Stomach (tissue), 9 donors: ENCODE results near the gene TPI1. TPM values are rescaled to one million over a fixed set of nuclear protein-coding genes. Genes with fewer than 3 reads are reported as not detected.
A peak's percentile ranks its signal among the peaks of the same experiment; 100 is the strongest.

Experiments used
- DNase-seq, 2 donors: peaks; one replicate each; pipeline versions ENCODE4 v3.0.0 to v3.0.0-alpha.2; 2013 to 2019
- H3K27ac ChIP-seq, 5 donors: fragments of 200-600 bp in 4 of 5; sonication (generic) in 4 of 5; one replicate each; pipeline ENCODE4 v1.5.1; 2013 to 2019; ENCODE audit warnings: mild to moderate bottlenecking in 1 of 5, moderate library complexity in 1 of 5
- H3K27me3 ChIP-seq, 3 donors: fragments of 200-600 bp; sonication (generic); one replicate each; pipeline ENCODE4 v1.5.1; 2017 to 2019; ENCODE audit warnings: mixed run types in 1 of 3
- H3K36me3 ChIP-seq, 4 donors: fragments of 200-600 bp; sonication (generic); 1 replicate in 3 of 4; 2 replicates in 1 of 4; pipeline ENCODE4 v1.5.1; 2016 to 2019
- H3K4me1 ChIP-seq, 4 donors: fragments of 200-600 bp; sonication (generic); one replicate each; pipeline ENCODE4 v1.5.1; 2016 to 2019
- H3K4me3 ChIP-seq, 4 donors: fragments of 200-600 bp; sonication (generic) in 3 of 4; one replicate each; pipeline ENCODE4 v1.5.1; 2016 to 2019; ENCODE audit warnings: mild to moderate bottlenecking in 1 of 4
- H3K9me3 ChIP-seq, 4 donors: fragments of 200-600 bp; sonication (generic); one replicate each; pipeline ENCODE4 v1.5.1; 2016 to 2019
- CTCF ChIP-seq, 7 experiments: fragments of 450-650 bp in 4 of 7; fragments of 200-600 bp in 3 of 7; sonication (generic) in 3 of 7; IDR thresholded peaks; one replicate each; pipeline ENCODE4 v1.5.1; 2016 to 2019; ENCODE audit warnings: antibody characterized with exemption in 7 of 7, control low read depth in 2 of 7, mild to moderate bottlenecking in 1 of 7
- EP300 ChIP-seq: sonication (generic); formaldehyde crosslinking; IDR thresholded peaks from one replicate; pipeline ENCODE4 v1.6.1; 2017; ENCODE audit warnings: antibody characterized with exemption
- POLR2A ChIP-seq, 4 donors: fragments of 450-650 bp; IDR thresholded peaks; one replicate each; pipeline ENCODE4 v1.6.1; 2016; ENCODE audit warnings: antibody characterized with exemption in 4 of 4, control low read depth in 2 of 4, mild to moderate bottlenecking in 1 of 4, moderate library complexity in 1 of 4
- POLR2AphosphoS5 ChIP-seq, 3 donors: sonication (generic); formaldehyde crosslinking; IDR thresholded peaks; one replicate each; pipeline ENCODE4 v1.6.1; 2016; ENCODE audit warnings: antibody characterized with exemption in 3 of 3
- WGBS, 5 donors: extraction: QIAGEN DNeasy Blood & Tissue Kit in 3 of 5; methylation state at CpG; one replicate each; pipeline versions ENCODE4 v1.1.5 to v1.1.7; 2013 to 2018; 5-methylcytosine and 5-hydroxymethylcytosine counted together
- intact Hi-C: fragments of 100-400 bp; cut with DNase I; formaldehyde crosslinking; loops from one replicate; pipeline ENCODE4 v1.15.1; 2023; ENCODE audit warnings: low total_unique reads
- polyA plus RNA-seq, 3 donors: library from polyadenylated mRNA; stranded (reverse); fragments of 200-250 nt; gene quantifications; one replicate each; pipeline ENCODE4 v1.2.3, GENCODE V29; 2013
- total RNA-seq, 5 donors: library from RNA; depleted of rRNA; stranded (reverse); fragments of >200 nt; gene quantifications; one replicate each; pipeline versions ENCODE4 v1.1.0 to v1.2.3, GENCODE V29; 2014 to 2016
- donor health status: healthy with polysubstance abuse.
- donor health status: Bipolar disorder and iron deficiency.
- donor health status: healthy.

The TPI1 gene
- total and polyA plus RNA-seq, 8 donors: 131 to 526 (median 336) TPM

- intact Hi-C loops: no loop called here
- H3K4me3 ChIP-seq: peak within 1 kb of the TSS; percentile 66 to 84 (median 66)
- no peaks in the 10 kb centered on the region for H3K27me3 ChIP-seq
- H3K4me1 ChIP-seq: peaks cover 9 to 37% (median 25%) of the 10 kb centered on the region in 4 donors
- no peaks in the 10 kb centered on the region for H3K9me3 ChIP-seq
- TF ChIP-seq EP300: no peak
- TF ChIP-seq POLR2A (IDR thresholded peaks at IDR 0.05): no peak
- TF ChIP-seq POLR2AphosphoS5 (IDR thresholded peaks at IDR 0.05): peak in 2 of 3 donors; percentile 80 to 92
- peak in 1 of 7 experiments; percentile 25 for TF ChIP-seq CTCF (IDR thresholded peaks at IDR 0.05)
- peak within 1 kb of the TSS; percentile 88 to 96 (median 95) for H3K27ac ChIP-seq
- peak; percentile 99 to 100 for DNase-seq
- 0 to 1% (median 0%) methylated on average over 39 to 65 of the region's 65 CpGs for WGBS, 5 donors
- H3K36me3 ChIP-seq: peaks cover 18 to 43% (median 35%) of the 10 kb centered on the region in 4 donors
Measured at GRCh38 chr12:6851921-6852650, 15.2 kb upstream of the TPI1 start, which contains the start of gene USP5. TSS of gene USP5 (plus strand) at chr12:6852150. CDS start at chr12:6852180, 30 bp downstream.

- Histone ChIP-seq H3K36me3 (peaks cover 26 to 43% (median 36%) of the 10 kb centered on the region in 4 donors), H3K9me3 (no peaks in the 10 kb centered on the region), H3K27me3 (no peaks in the 10 kb centered on the region), H3K4me1 (peaks cover 9 to 37% (median 25%) of the 10 kb centered on the region in 4 donors), H3K4me3 (peak overlapping the region; percentile 66 to 84 (median 66)), H3K27ac (peak overlapping the region; percentile 11 to 96 (median 94))
- TF ChIP-seq CTCF (IDR thresholded peaks at IDR 0.05): peak in 1 of 7 experiments; percentile 3
- no peak for TF ChIP-seq POLR2AphosphoS5 (IDR thresholded peaks at IDR 0.05)
- 1 to 3% (median 1%) methylated on average over 17 to 18 of the region's 18 CpGs for WGBS, 5 donors
- intact Hi-C loops: no loop called here
- DNase-seq: peak; percentile 32 to 87
Measured at GRCh38 chr12:6852651-6853354, 14.5 kb upstream of the TPI1 start.

GRCh38 chr12:6853626-6854025 lies 13.7 kb upstream of the TPI1 start:
- DNase-seq: no peak
- H3K27me3 ChIP-seq: no peaks in the 10 kb centered on the region
- WGBS, 5 donors: 32 to 78% (median 45%) methylated on average over 1 of the region's 1 CpG

More at GRCh38 chr12:6853626-6854025, 13.7 kb upstream of the TPI1 start:
- H3K27ac ChIP-seq: peak overlapping the region in 4 of 5 donors; percentile 88 to 96 (median 94)
- peak overlapping the region in 1 of 4 donors; percentile 67 for H3K4me3 ChIP-seq
- peaks cover 9 to 37% (median 25%) of the 10 kb centered on the region in 4 donors for H3K4me1 ChIP-seq
- TF ChIP-seq POLR2A (IDR thresholded peaks at IDR 0.05): no peak
- no peak for TF ChIP-seq POLR2AphosphoS5 (IDR thresholded peaks at IDR 0.05)
- no peak for TF ChIP-seq CTCF (IDR thresholded peaks at IDR 0.05)
- H3K9me3 ChIP-seq: no peaks in the 10 kb centered on the region
- peaks cover 34 to 46% (median 42%) of the 10 kb centered on the region in 4 donors for H3K36me3 ChIP-seq
- intact Hi-C loops: no loop called here
